NCI-H748 (cell line): ENCODE results near the gene MTX3.
A peak's percentile ranks its signal among the peaks of the same experiment; 100 is the strongest.

Experiments
- DNase-seq: peaks from one replicate; lab custom pipeline; 2025; ENCODE audit not compliant: unreplicated experiment; lab: John Stamatoyannopoulos, UW

MTX3 gene

GRCh38 chr5:79990598-79991507 is at the start of gene MTX3:
Gene MTX3, minus strand, starts transcription at chr5:79991262. Its CDS starts 24 bp downstream, at chr5:79991238.
- peak; percentile 95 for DNase-seq

GRCh38 chr5:80039650-80040049 is 48.6 kb upstream of the MTX3 start:
- DNase-seq: no peak

GRCh38 chr5:80037366-80037765 is 46.3 kb upstream of the MTX3 start:
- DNase-seq: no peak

- DNase-seq: no peak
Measured at GRCh38 chr5:80036615-80037014, 45.6 kb upstream of the MTX3 start.

- DNase-seq: no peak
Measured at GRCh38 chr5:80035839-80036238, 44.8 kb upstream of the MTX3 start.

- peak; percentile 46 for DNase-seq
Measured at GRCh38 chr5:80034962-80035821, 44.1 kb upstream of the MTX3 start, which contains the start of gene THBS4. Gene THBS4, plus strand, starts transcription at chr5:80035348. Its CDS starts 190 bp downstream, at chr5:80035538.

- DNase-seq: no peak
Measured at GRCh38 chr5:80034559-80034958, 43.5 kb upstream of the MTX3 start.

GRCh38 chr5:80033513-80033912 is 42.5 kb upstream of the MTX3 start:
- no peak for DNase-seq

- DNase-seq: no peak
Measured at GRCh38 chr5:80031109-80031508, 40.0 kb upstream of the MTX3 start.

- DNase-seq: no peak
Measured at GRCh38 chr5:80026841-80027240, 35.8 kb upstream of the MTX3 start.

GRCh38 chr5:80025069-80025468 is 34.0 kb upstream of the MTX3 start:
- no peak for DNase-seq

- DNase-seq: no peak
Measured at GRCh38 chr5:80010754-80011392, 19.8 kb upstream of the MTX3 start.

- DNase-seq: no peak
Measured at GRCh38 chr5:80008995-80009765, 18.1 kb upstream of the MTX3 start.

- DNase-seq: no peak
Measured at GRCh38 chr5:80002677-80003076, 11.6 kb upstream of the MTX3 start.

GRCh38 chr5:79999722-80000121 is 8.7 kb upstream of the MTX3 start:
- no peak for DNase-seq

- no peak for DNase-seq
Measured at GRCh38 chr5:79992891-79993657, 2.0 kb upstream of the MTX3 start.

GRCh38 chr5:79990205-79990597 is 861 bp downstream of the MTX3 start:
- DNase-seq: no peak

GRCh38 chr5:79986260-79986659 is 4.8 kb downstream of the MTX3 start:
- DNase-seq: no peak

- no peak for DNase-seq
Measured at GRCh38 chr5:79985288-79985687, 5.8 kb downstream of the MTX3 start.

GRCh38 chr5:79984363-79984762 is 6.7 kb downstream of the MTX3 start:
- DNase-seq: no peak
